ENCODE measurements around the gene GREB1.

GREB1 gene

GRCh38 chr2:11657195-11657594 lies 123.3 kb downstream of the GREB1 start:
- no peaks in the 10 kb centered on the region for H3K4me1 ChIP-seq (ENCODE audit: low read length)
- TF ChIP-seq, protein P1, sequence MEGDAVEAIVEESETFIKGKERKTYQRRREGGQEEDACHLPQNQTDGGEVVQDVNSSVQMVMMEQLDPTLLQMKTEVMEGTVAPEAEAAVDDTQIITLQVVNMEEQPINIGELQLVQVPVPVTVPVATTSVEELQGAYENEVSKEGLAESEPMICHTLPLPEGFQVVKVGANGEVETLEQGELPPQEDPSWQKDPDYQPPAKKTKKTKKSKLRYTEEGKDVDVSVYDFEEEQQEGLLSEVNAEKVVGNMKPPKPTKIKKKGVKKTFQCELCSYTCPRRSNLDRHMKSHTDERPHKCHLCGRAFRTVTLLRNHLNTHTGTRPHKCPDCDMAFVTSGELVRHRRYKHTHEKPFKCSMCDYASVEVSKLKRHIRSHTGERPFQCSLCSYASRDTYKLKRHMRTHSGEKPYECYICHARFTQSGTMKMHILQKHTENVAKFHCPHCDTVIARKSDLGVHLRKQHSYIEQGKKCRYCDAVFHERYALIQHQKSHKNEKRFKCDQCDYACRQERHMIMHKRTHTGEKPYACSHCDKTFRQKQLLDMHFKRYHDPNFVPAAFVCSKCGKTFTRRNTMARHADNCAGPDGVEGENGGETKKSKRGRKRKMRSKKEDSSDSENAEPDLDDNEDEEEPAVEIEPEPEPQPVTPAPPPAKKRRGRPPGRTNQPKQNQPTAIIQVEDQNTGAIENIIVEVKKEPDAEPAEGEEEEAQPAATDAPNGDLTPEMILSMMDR (IDR thresholded peaks at IDR 0.05; ENCODE audit: low read depth, low read length) = no peak
- no peak for TF ChIP-seq EZH2phosphoT487 (IDR thresholded peaks at IDR 0.05; ENCODE audit: low read depth)
- no peak overlapping the region for H3K4me3 ChIP-seq (ENCODE audit: low read length)
- H3K4me2 ChIP-seq (ENCODE audit: low read length) = no peak overlapping the region
- no peaks in the 10 kb centered on the region for H4K20me1 ChIP-seq (ENCODE audit: insufficient read depth, low read length)
- no peaks in the 10 kb centered on the region for H3K79me2 ChIP-seq (ENCODE audit: low read length)
- H3K27ac ChIP-seq (ENCODE audit: low read length) = no peak overlapping the region
- H2AFZ ChIP-seq (ENCODE audit: low read depth, low read length) = no peak overlapping the region
- no peak overlapping the region for H3K9ac ChIP-seq (ENCODE audit: low read length)
- peaks cover 8% of the 10 kb centered on the region; the same call in 1 of the 2 replicates for H3K27me3 ChIP-seq (ENCODE audit: low read depth, low read length)
- H3K9me3 ChIP-seq (ENCODE audit: insufficient read depth, low read length) = no peaks in the 10 kb centered on the region
- no peaks in the 10 kb centered on the region for H3K36me3 ChIP-seq (replicated peaks; ENCODE audit: low read depth, low read length)

- Histone ChIP-seq H3K9me3 (ENCODE audit: insufficient read depth, low read length) (no peaks in the 10 kb centered on the region), H3K27ac (ENCODE audit: low read length) (no peak overlapping the region), H3K36me3 (replicated peaks; ENCODE audit: low read depth, low read length) (no peaks in the 10 kb centered on the region), H3K27me3 (ENCODE audit: low read depth, low read length) (peaks cover 8% of the 10 kb centered on the region; the same call in 1 of the 2 replicates), H3K4me2 (ENCODE audit: low read length) (no peak overlapping the region), H4K20me1 (ENCODE audit: insufficient read depth, low read length) (no peaks in the 10 kb centered on the region), H2AFZ (ENCODE audit: low read depth, low read length) (no peak overlapping the region), H3K4me3 (ENCODE audit: low read length) (no peak overlapping the region), H3K9ac (ENCODE audit: low read length) (no peak overlapping the region), H3K79me2 (ENCODE audit: low read length) (no peaks in the 10 kb centered on the region), H3K4me1 (ENCODE audit: low read length) (no peaks in the 10 kb centered on the region)
- no peak for TF ChIP-seq EZH2phosphoT487 (IDR thresholded peaks at IDR 0.05; ENCODE audit: low read depth)
- TF ChIP-seq, protein P1 (IDR thresholded peaks at IDR 0.05; ENCODE audit: low read depth, low read length) = no peak
These were observed 123.8 kb downstream of the GREB1 start for GRCh38 chr2:11657646-11658045.

DNA sequence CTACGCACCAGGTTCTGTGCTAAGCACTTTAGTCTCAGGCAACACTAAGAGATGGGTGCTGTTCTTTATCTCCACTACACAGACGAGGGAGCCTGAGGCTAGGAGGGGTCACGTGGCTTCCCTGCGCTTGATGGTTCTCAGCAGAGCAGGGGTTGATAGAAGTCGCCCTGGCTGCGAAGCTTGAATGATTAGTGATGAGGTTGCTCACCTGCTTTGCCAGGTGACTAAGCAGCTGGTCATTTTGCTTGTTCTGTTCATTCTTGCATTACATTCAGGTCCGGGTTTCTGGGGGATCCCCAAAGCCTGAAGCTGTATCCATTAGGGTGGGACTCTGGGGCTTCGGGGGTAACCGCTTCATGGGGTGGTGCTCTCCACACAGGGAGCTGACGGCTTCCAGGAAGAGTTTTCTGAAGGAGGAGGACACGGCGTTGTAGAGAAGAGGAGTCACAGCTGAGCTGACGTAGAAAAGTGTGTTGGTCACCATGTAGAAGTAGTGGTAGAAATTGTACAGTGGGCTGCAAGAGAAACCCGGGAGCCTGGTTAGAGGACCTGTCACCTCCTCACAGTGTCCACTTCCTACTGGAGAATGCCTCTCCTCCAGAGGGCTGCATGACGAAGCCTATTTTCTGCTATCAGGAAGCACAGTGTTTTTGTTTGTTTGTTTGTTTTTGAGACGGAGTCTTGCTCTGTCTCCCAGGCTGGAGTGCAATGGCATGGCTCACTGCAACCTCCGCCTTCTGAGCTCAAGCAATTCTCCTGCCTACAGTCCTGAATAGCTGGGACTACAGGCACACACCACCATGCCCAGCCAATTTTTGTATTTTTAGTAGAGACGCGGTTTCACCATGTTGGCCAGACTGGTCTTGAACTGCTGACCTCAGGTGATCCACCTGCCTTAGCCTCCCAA lies 124.6 kb downstream of the GREB1 start:
- peaks cover 3% of the 10 kb centered on the region; the same call in 1 of the 2 replicates for H3K9me3 ChIP-seq (ENCODE audit: insufficient read depth, low read length)
- H3K4me1 ChIP-seq (ENCODE audit: low read length) = no peaks in the 10 kb centered on the region
- no peaks in the 10 kb centered on the region for H3K79me2 ChIP-seq (ENCODE audit: low read length)
- H3K27ac ChIP-seq (ENCODE audit: low read length) = no peak overlapping the region
- peaks cover 8% of the 10 kb centered on the region; the same call in 1 of the 2 replicates for H3K27me3 ChIP-seq (ENCODE audit: low read depth, low read length)
- no peak for TF ChIP-seq EZH2phosphoT487 (IDR thresholded peaks at IDR 0.05; ENCODE audit: low read depth)
- TF ChIP-seq, protein P1 (IDR thresholded peaks at IDR 0.05; ENCODE audit: low read depth, low read length) = no peak
- H3K4me3 ChIP-seq (ENCODE audit: low read length) = no peak overlapping the region
- no peak overlapping the region for H3K9ac ChIP-seq (ENCODE audit: low read length)
- H4K20me1 ChIP-seq (ENCODE audit: insufficient read depth, low read length) = no peaks in the 10 kb centered on the region
- no peaks in the 10 kb centered on the region for H3K36me3 ChIP-seq (replicated peaks; ENCODE audit: low read depth, low read length)
- no peak overlapping the region for H3K4me2 ChIP-seq (ENCODE audit: low read length)
- H2AFZ ChIP-seq (ENCODE audit: low read depth, low read length) = no peak overlapping the region

DNA sequence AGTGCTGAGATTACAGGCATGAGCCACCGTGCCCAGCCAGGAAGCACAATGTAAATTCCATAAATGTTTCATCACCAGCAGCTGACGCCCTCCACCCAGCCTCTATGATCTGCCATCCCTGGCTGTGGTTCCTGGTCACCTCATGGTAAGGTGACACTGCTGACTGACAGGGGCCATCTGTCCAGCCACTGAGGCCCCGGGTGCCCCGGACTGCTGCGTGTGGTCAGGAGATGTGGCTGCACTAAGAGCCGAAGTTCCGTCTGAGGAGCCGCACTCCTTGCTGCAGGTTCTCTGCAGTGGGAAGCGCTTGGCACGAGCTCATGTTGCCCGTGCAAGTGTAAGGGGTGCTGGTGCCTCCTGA lies 125.2 kb downstream of the GREB1 start:
- no peaks in the 10 kb centered on the region for H3K36me3 ChIP-seq (replicated peaks; ENCODE audit: low read depth, low read length)
- no peak overlapping the region for H3K9ac ChIP-seq (ENCODE audit: low read length)
- no peaks in the 10 kb centered on the region for H4K20me1 ChIP-seq (ENCODE audit: insufficient read depth, low read length)
- peaks cover 8% of the 10 kb centered on the region; the same call in 1 of the 2 replicates for H3K27me3 ChIP-seq (ENCODE audit: low read depth, low read length)
- H3K79me2 ChIP-seq (ENCODE audit: low read length) = no peaks in the 10 kb centered on the region
- H3K4me2 ChIP-seq (ENCODE audit: low read length) = no peak overlapping the region
- H3K27ac ChIP-seq (ENCODE audit: low read length) = no peak overlapping the region
- H3K4me1 ChIP-seq (ENCODE audit: low read length) = no peaks in the 10 kb centered on the region
- peaks cover 3% of the 10 kb centered on the region; the same call in 1 of the 2 replicates for H3K9me3 ChIP-seq (ENCODE audit: insufficient read depth, low read length)
- no peak overlapping the region for H3K4me3 ChIP-seq (ENCODE audit: low read length)
- TF ChIP-seq EZH2phosphoT487 (IDR thresholded peaks at IDR 0.05; ENCODE audit: low read depth) = no peak
- TF ChIP-seq, protein P1 (IDR thresholded peaks at IDR 0.05; ENCODE audit: low read depth, low read length) = no peak
- no peak overlapping the region for H2AFZ ChIP-seq (ENCODE audit: low read depth, low read length)

Measured in OCI-LY3 (cell line).